Vagina (tissue), 2 donors: ENCODE measurements around the gene PHKA2. TPM values are rescaled to one million over a fixed set of nuclear protein-coding genes. Genes with fewer than 3 reads are reported as not detected.

ENCODE experiments used
- DNase-seq, 2 donors: peaks; one replicate each; pipeline ENCODE4 v3.0.0-alpha.2; 2017; ENCODE audit errors: extremely low spot score in 2 of 2
- H3K27ac ChIP-seq: fragments of 200-600 bp; sonication (generic); one replicate; pipeline ENCODE4 v1.5.1; 2019
- H3K27me3 ChIP-seq: fragments of 200-600 bp; sonication (generic); one replicate; pipeline ENCODE4 v1.5.1; 2019
- H3K36me3 ChIP-seq, 2 donors: fragments of 200-600 bp; sonication (generic); one replicate each; pipeline ENCODE4 v1.5.1; 2017 to 2019
- H3K4me1 ChIP-seq: fragments of 200-600 bp; sonication (generic); one replicate; pipeline ENCODE4 v1.5.1; 2019
- H3K4me3 ChIP-seq, 2 donors: fragments of 200-600 bp; sonication (generic); 1 replicate in 1 of 2; 2 replicates in 1 of 2; pipeline ENCODE4 v1.5.1; 2016 to 2019
- H3K9me3 ChIP-seq: fragments of 200-600 bp; sonication (generic); one replicate; pipeline ENCODE4 v1.5.1; 2019
- POLR2A ChIP-seq, 2 donors: fragments of 450-650 bp; IDR thresholded peaks; one replicate each; pipeline ENCODE4 v1.6.1; 2017; ENCODE audit warnings: antibody characterized with exemption in 2 of 2, mild to moderate bottlenecking in 2 of 2, moderate library complexity in 2 of 2
- POLR2AphosphoS5 ChIP-seq, 2 donors: sonication (generic); formaldehyde crosslinking; IDR thresholded peaks; one replicate each; pipeline ENCODE4 v1.9.0; 2017; ENCODE audit warnings: antibody characterized with exemption in 2 of 2, mild to moderate bottlenecking in 2 of 2, low read depth in 1 of 2; ENCODE audit not compliant: insufficient read depth in 1 of 2
- intact Hi-C: fragments of 100-400 bp; cut with DNase I; formaldehyde crosslinking; loops from one replicate; pipeline ENCODE4 v1.15.1; 2023
- total RNA-seq: library from RNA; depleted of rRNA; stranded (reverse); fragments of >200 nt; gene quantifications from one replicate; pipeline ENCODE4 v1.2.3, GENCODE V29; 2016
- TF ChIP-seq, protein P1 (sequence below), 3 experiments: fragments of 450-650 bp in 2 of 3; fragments of 200-600 bp in 1 of 3; sonication (generic) in 1 of 3; IDR thresholded peaks; one replicate each; pipeline ENCODE4 v1.5.1; 2017 to 2019; ENCODE audit warnings: antibody characterized with exemption in 3 of 3, mild to moderate bottlenecking in 2 of 3, moderate library complexity in 2 of 3

The PHKA2 gene
- total RNA-seq, 1 donor from 2014 or later = 29.5 TPM

DNA sequence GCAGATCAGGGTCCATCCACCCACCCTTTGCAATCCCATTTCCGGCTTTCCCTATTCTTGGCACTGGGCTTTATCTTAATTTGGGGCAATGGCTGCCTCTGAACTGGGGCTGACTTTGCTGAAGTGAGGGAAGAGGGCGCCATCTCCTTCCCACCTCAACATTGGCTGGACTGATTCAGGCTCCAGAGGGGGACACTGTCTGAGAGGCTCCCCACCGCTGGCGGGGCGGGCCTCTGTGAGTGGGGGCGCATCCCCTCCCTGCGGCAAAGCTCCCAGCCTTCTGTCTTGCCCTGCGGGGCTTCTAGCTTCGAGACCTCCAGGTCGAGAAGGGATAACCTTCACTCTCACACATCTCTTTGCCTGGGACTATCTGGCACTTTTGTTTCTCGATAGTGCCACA is 85.8 kb downstream of the PHKA2 start:
- H3K27ac ChIP-seq = no peak overlapping the region
- H3K4me3 ChIP-seq = no peak overlapping the region
- TF ChIP-seq POLR2AphosphoS5 (IDR thresholded peaks at IDR 0.05; ENCODE audit: insufficient read depth in 1 of 2, low read depth in 1 of 2) (no peak), POLR2A (IDR thresholded peaks at IDR 0.05) (no peak)
- TF ChIP-seq, protein P1, sequence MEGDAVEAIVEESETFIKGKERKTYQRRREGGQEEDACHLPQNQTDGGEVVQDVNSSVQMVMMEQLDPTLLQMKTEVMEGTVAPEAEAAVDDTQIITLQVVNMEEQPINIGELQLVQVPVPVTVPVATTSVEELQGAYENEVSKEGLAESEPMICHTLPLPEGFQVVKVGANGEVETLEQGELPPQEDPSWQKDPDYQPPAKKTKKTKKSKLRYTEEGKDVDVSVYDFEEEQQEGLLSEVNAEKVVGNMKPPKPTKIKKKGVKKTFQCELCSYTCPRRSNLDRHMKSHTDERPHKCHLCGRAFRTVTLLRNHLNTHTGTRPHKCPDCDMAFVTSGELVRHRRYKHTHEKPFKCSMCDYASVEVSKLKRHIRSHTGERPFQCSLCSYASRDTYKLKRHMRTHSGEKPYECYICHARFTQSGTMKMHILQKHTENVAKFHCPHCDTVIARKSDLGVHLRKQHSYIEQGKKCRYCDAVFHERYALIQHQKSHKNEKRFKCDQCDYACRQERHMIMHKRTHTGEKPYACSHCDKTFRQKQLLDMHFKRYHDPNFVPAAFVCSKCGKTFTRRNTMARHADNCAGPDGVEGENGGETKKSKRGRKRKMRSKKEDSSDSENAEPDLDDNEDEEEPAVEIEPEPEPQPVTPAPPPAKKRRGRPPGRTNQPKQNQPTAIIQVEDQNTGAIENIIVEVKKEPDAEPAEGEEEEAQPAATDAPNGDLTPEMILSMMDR (IDR thresholded peaks at IDR 0.05) = no peak
- H3K4me1 ChIP-seq = peaks cover 12% of the 10 kb centered on the region
- intact Hi-C loops = no loop called here
- no peak for DNase-seq
- H3K36me3 ChIP-seq = no peaks in the 10 kb centered on the region
- H3K9me3 ChIP-seq = no peaks in the 10 kb centered on the region
- H3K27me3 ChIP-seq = no peaks in the 10 kb centered on the region

DNA sequence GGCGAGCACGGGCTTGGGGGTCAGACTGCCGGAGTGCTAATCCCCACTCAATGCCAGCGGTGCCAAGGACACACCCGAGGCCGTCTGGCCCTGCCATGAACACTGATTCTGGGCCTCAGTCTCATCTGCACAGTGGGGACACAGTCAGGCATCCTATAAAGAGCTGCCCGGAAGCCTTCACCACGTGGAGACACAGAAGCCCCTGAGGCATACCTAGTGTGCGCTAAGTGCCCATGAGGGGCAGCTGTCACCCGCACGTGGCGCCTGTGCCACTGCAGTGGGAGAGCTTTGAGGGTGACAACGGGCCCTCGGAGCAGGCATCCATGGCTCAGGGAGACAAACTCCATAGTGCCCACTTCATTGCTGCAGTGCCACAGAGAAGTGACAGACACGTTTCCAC is 86.3 kb downstream of the PHKA2 start:
- H3K27me3 ChIP-seq = no peaks in the 10 kb centered on the region
- no peaks in the 10 kb centered on the region for H3K9me3 ChIP-seq
- no peak overlapping the region for H3K4me3 ChIP-seq
- no peaks in the 10 kb centered on the region for H3K36me3 ChIP-seq
- intact Hi-C loops = no loop called here
- H3K27ac ChIP-seq = no peak overlapping the region
- DNase-seq = no peak
- H3K4me1 ChIP-seq = peaks cover 12% of the 10 kb centered on the region
- TF ChIP-seq POLR2A (IDR thresholded peaks at IDR 0.05) (no peak), POLR2AphosphoS5 (IDR thresholded peaks at IDR 0.05; ENCODE audit: insufficient read depth in 1 of 2, low read depth in 1 of 2) (no peak)
- TF ChIP-seq, protein P1 (IDR thresholded peaks at IDR 0.05) = no peak

DNA sequence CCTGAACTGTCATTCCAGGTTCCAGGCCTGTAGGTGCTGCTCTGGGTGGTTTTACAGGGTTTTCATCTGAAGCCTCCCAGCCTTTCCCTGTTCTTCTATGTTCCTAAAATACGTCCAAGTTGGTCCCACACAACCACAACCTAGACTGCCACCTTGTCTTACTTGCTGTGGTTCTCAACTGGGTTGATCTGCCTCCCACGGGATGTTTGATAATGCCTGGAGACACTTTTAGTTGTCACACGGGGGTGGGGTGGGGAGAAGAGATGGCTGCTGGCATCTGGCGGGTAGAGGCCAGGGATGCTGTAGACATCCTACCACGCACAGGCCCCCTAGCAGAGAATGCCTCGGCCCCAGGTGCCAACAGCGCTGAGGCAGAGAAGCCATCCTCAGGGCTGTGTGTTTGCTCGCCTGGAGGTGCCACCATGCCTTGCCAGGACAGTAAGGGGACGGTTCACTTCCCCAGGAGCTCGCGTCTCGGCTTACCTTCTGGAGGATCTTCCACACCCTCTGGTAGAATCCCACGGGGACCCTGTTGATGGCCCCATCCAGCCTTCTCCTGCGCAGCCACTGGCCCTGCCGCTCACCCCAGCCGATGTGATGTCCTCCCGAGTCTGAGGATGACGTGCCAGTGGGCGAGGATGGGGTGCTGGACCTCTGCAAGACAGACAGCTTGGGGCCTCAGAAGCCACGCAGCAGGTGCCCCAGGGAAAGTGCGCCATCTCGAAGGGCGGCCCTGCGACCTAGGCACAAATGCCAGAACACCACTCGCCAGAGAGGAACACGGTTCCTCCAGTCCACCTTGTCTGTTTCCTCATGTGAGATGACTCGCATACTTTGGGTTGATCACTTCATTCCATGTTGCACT is 87.0 kb downstream of the PHKA2 start:
- intact Hi-C loops = no loop called here
- Histone ChIP-seq H3K4me1 (peaks cover 12% of the 10 kb centered on the region), H3K4me3 (no peak overlapping the region), H3K36me3 (no peaks in the 10 kb centered on the region), H3K27me3 (no peaks in the 10 kb centered on the region), H3K9me3 (no peaks in the 10 kb centered on the region), H3K27ac (peak overlapping the region; percentile 67)
- no peak for DNase-seq
- TF ChIP-seq, protein P1 (IDR thresholded peaks at IDR 0.05) = no peak
- no peak for TF ChIP-seq POLR2AphosphoS5 (IDR thresholded peaks at IDR 0.05; ENCODE audit: insufficient read depth in 1 of 2, low read depth in 1 of 2)

DNA sequence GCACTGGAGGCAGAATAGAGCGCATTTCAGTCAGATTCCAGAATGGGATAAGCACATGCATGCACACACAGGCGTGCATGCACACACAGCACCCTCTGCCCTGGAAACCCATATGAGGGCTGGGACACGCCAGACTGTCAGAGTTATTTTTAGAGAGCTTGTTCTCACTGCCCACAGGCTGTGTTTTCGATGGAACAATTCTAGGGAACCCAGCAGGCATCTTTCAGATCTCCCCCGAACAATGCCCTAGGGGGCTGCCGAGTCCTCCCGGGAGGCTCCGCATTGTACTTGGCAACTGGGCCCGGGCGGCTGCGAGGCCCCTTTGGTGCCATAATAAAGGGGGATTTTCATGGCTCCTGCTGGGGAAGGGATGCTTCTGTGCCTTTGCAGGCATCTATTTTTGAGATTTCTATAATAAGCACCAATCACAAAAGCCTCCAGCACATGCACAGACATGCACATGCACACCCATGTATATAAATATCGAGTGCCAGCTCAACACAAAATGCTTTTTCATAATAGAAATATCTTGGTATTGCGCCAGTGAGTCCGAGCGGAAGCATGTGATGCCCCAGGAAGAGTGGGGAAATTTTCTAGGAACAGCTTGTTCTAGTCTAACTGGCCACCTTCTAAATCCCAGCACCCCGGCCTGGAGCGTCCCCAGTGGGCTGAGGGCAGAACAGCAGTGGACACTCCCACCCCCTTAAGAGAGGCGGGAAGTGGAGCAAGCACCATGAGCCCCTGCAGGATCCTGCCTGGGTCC is 88.5 kb downstream of the PHKA2 start:
- no peak overlapping the region for H3K4me3 ChIP-seq
- no peak for DNase-seq
- TF ChIP-seq, protein P1 (IDR thresholded peaks at IDR 0.05) = peak in 1 of 3 experiments; percentile 20
- TF ChIP-seq POLR2AphosphoS5 (IDR thresholded peaks at IDR 0.05; ENCODE audit: insufficient read depth in 1 of 2, low read depth in 1 of 2) (peak in 1 of 2 donors; percentile 50), POLR2A (IDR thresholded peaks at IDR 0.05) (no peak)
- H3K9me3 ChIP-seq = no peaks in the 10 kb centered on the region
- peaks cover 12% of the 10 kb centered on the region for H3K4me1 ChIP-seq
- no peaks in the 10 kb centered on the region for H3K36me3 ChIP-seq
- intact Hi-C loops = no loop called here
- no peaks in the 10 kb centered on the region for H3K27me3 ChIP-seq
- peak overlapping the region; percentile 67 for H3K27ac ChIP-seq
